Inflammatory macrophage (primary cell): ENCODE measurements around the gene ENPP4.
"Not testable (repeated sequence)": the region's sequence is repeated elsewhere in the genome, so short reads cannot be mapped to it uniquely, and the experiment has no call there.

Experiments used
- DNase-seq, 2 donors: peaks; one replicate each; pipeline ENCODE4 v3.0.0-alpha.2; 2020 to 2022

ENPP4 gene

DNA sequence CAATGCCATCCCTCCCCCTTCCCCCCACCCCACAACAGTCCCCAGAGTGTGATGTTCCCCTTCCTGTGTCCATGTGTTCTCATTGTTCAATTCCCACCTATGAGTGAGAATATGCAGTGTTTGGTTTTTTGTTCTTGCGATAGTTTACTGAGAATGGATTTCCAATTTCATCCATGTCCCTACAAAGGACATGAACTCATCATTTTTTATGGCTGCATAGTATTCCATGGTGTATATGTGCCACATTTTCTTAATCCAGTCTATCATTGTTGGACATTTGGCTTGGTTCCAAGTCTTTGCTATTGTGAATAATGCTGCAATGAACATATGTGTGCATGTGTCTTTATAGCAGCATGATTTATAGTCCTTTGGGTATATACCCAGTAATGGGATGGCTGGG lies 1.5 kb downstream of the ENPP4 start:
- DNase-seq: not testable (repeated sequence)

DNA sequence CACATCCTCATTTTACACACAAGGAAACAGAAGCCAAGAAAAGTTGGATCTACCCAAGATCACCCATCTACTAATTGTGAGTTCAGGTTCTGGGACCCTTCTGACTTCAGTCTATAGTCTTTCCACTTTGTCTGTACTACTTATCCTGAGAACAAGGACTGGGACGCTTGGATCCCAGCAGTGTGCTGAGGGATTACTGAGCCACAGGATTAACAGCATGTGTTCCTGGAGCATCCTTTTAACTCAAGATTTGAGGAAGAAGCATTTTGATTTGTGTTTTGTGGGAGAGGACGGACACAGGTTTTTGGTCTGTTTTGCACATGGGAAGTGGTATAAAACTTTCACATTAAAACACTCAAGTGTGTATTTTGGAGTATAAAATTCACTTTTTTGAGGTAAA lies 4.4 kb downstream of the ENPP4 start:
- no peak for DNase-seq

DNA sequence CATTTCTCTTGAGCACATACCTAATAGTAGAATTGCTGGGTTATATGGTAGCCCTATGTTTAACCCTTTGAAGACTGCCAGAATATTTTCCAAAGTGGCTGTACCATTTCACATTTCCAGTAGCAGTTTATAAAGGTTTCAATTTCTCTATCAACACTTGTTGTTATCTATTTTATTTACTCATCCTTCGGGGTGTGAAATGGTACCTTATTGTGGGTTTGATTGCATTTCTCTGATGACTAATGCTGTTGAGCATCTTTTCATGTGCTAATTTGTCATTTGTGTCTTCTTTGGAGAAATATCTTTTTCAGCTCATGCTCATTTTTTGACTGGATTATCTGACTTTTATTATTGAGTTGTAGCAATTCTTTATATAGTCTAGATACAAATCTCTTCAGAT lies 5.4 kb downstream of the ENPP4 start:
- no peak for DNase-seq

DNA sequence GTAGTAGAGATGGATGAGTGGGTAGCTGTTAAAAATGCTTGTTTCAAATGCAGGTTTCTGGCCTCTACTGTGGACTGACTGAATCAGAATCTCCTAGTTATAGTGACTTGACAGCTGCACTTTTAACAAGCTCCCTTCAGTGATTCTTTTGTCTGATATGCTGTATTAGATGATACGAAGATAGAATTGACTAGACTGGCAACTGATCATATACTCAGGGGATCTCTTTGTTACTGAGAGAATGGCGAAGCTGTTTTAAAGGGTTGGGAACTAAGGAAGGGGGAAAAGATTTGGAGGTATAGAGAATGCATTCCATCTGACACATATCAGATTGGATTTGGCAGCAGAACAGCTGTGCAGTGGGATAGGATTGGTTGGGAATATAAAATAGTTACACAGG lies 7.0 kb downstream of the ENPP4 start:
- no peak for DNase-seq

DNA sequence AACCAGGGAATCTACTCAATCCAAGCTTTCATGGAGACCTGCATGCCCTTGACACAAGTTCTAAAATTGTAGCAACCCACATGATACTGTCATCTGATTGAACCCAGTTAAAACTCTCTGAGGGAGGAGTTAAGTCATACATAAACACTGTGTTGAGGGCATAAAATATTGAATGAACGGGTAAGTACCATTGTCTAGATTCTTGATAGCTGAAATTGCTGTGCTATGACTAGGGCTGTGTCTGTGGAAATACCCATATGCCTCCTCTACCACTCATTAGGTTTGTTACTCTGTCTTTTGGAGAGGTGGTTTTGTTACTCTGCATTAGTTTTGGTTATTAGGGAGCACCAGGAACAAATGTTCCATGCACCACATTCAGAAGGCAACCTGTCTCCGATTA lies 7.6 kb downstream of the ENPP4 start:
- no peak for DNase-seq

DNA sequence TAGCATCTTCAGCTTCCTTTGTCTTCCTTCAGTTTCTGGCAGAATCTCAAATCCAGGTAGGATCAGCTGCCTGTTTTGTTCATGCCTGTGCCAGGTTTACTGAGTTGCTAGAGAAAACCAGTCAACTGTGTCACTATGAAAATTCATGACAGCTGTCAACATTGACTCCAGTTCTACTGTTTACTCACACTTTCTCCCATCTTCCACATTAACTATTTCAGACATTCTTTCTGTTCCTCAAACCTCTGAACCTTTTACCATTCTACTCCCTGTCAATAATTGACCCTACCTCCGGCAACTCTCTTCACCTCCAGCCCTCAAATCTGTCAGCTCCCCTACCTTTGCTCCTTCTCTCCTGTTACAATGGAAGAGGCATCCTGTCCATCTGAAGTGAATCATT lies 8.5 kb downstream of the ENPP4 start:
- DNase-seq: no peak

DNA sequence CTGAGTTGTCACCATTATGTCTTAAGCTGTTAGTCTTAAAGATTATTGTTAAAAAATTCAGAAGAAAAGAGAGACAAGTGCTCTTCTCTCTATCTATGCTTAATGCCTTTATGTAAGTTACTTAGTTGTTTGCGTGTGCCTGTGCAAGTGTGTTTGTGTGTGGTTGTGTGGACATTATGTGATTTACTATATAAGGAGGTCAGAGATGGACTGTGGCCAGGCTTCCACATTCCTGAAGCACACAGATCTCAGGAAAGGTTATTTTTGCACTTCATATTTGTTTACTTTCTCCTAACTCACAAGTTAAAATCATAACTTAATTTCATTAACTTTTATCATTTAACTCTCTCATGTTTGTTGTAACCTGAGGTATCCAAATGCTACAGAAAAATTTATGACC lies 14.5 kb downstream of the ENPP4 start:
- no peak for DNase-seq

DNA sequence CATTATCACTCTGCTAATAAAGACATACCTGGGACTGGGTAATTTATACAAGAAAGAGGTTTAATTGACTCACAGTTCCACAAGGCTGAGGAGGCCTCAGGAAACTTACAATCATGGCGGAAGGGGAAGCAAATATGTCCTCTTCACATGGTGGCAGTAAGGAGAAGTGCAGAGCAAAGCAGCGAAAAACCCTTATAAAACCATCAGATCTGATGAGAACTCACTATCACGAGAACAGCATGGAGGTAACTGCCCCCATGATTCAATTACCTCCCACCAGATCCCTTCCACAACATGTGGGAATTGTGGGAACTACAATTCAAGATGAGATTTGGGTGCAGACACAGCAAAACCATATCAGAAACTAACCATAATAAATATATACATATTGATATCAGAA lies 19.3 kb downstream of the ENPP4 start:
- DNase-seq: not testable (repeated sequence)

DNA sequence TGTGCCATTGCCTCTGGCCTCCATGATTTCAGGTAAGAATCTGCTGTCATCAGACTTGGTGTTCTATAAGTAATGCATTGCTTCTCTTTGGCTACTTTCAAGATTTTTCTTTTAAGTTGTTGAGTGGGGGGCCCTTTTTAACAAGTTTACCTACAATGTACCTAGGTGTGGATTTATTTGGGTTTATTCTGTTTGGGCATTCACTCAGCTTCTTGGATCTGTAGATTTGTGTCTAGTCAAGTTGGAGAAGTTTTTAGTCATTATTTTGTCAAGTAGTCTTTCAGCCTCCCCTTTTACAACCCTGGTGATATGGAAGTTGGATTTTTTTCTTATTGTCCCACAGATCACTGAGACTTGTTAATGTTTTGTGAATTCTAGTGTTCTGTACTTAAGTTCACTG lies 26.9 kb downstream of the ENPP4 start:
- DNase-seq: no peak

DNA sequence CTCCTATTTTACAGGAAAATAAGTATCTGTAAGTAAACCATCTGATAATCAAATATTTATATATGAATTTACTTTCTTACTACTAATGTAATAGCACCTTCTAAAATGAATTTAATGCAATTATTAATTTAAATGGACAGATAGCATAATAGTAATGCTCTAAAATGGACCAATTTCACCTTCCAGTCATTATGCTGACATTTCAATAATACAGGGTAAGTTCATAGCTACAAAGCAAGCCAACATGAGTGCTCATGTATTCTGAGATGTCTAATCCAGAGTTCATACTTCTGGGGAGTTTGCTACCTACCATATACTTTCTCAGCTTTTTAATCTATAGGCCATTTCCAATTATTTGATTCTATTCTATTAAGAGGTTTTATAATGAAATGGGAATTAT lies 29.4 kb downstream of the ENPP4 start:
- no peak for DNase-seq

DNA sequence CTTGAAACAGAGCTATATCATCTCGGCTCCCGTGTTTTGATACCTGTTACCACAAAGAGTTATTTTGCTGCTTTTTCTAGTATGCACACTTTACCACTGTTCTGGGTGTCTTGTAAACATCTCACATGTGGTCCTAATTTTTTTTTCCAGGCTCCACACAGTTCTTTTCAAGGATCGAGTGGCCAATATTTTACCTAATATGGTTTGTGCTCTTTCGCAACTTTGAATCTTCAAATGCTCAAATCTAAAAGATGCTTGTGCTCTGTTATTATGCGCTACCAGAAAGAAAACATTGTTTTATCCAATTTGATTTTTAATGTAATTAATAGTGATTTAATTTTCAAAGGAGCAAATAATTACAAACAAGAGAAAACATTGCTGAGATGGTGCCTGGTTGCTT lies 30.3 kb downstream of the ENPP4 start:
- no peak for DNase-seq

DNA sequence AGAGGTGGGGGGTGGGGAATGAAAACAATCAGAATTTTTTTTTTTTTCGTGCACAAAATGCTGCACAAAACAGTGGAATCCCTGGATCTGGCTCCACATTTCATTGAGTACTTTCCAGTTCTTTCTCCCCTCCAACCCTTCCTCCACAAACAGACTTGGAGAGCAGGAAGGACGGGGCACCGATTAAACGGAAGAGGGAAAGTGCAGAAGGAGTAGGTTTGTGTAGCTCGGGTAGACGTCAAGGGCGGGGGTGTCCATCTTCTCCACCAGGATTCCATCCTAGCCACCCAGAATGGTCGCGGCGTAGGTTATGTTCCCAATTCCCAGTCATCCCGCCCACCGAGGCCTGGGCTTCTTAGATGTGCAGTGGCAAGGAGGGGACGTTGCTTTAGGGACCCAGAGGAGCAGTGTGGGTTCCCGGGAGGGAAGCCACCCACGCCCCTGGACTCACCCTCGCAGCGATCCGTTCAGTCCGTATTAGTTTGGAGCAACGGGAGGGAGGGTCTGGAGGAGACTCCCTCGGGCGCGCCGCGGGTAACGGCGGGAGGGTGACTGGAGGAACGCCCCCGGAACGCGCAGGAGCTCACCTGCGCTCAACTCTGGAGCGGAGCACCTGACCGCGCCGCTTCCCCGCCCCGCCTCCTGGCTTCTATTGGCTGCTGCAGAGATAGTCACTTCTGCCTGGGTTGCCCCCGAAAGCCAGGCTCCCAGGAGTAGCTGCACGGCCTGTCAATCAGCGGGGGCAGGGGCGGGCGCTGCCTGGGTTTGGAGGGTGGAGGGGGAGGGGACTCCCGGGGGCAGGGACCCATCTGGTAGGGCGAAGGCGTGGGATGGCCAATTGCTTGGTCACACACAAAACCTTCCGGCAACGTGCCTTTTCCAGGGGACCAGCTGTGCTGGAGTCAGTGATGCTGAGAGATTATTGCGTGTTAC lies 40.8 kb downstream of the ENPP4 start, which contains the start of gene ENPP5:
TSS of gene ENPP5 (minus strand) at position 624 of the 933 bp plus-strand sequence. CDS start 2,718 bp downstream, outside the sequence.
- DNase-seq: no peak

DNA sequence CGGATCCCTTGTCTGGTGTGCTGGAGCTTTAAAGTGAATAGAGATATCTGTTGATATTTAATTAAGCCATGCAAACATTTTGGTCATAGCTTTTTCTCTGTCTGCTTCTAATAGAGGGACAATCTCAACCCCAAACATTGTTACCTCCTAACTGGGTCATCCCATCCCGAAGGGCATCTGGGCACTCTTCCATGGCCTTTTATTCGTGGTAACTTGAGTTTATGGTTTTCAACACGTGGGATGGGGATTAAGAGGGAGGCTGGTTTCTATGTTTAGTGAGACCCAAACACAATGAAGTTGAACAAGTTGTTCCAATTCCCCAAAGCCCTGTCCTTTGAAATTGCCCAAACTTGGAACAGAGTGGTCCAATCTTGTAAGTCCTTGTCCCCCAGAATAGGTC lies 42.4 kb downstream of the ENPP4 start:
- no peak for DNase-seq

DNA sequence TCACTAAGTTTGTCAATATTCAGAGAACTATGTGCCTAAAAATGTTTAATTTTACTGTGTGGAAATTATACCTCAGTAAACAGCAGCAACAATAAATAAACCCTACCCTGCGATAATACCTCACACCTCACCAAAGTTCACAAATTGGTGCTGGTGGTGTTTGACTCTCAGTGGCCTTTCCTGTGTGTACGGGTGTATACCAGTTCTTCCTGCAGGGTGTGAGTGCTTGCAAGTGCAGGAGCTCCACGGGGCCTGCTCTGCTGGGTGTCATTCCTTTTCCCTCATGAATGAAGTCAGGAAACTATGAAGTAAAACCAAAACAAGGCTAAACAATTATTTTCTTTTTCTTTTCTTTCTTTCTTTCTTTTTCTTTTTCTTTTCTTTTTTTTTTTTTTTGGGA lies 45.1 kb downstream of the ENPP4 start:
- no peak for DNase-seq

DNA sequence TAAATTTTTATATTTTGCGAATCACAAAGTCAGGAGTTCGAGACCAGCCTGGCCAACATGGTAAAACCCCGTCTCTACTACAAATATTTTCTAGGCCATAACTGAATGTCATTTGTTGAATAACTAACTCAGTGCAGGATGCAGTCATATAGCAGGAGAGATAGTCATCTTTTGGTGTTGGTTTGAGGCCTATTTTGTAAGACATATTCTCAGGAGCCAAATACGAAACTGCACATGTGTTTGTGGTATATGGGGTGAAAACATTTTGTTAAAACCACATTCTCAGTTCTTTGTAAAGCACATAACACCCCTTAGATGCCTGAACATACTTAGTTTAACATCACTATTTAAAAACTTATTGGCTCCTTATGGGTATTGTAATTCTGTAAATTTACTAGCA lies 45.7 kb downstream of the ENPP4 start:
- DNase-seq: no peak

DNA sequence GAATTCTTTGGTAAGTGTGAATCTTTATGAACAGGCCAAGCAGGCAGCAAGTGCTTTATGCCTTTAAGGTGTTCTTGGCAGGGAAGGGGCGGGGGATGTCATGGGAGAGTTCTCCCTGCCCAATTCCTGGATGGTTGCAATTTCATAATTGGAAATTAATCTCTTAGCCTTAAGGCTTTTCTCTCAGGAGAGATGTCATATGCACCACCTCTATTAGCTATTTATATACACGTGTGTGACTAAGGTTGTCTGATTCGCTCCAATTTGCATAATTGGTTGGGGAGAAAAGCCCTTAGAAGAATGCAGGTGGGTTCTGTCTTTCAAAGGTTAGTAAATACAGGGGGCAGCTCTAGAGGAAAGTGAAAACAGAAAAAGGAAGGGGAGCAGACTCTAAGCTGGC lies 46.2 kb downstream of the ENPP4 start:
- no peak for DNase-seq

DNA sequence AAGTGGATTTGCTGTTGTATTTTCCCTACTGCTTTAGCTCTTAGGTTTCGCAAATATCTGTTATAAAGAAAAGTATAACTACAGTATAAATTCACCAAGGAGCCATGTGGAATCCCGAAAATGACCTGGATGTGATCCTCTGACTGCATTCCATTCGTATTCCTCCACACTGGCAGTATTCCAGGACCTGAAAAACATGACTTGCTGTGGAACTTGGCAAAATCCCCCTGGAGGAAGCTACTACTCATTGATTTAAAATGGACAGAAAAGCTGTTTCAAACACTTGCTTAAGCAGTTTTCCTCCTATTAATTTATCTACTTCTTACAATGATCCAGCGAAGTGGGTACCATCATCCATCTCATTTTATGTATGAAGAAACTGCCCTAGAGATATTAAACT lies 54.3 kb downstream of the ENPP4 start:
- DNase-seq: no peak

DNA sequence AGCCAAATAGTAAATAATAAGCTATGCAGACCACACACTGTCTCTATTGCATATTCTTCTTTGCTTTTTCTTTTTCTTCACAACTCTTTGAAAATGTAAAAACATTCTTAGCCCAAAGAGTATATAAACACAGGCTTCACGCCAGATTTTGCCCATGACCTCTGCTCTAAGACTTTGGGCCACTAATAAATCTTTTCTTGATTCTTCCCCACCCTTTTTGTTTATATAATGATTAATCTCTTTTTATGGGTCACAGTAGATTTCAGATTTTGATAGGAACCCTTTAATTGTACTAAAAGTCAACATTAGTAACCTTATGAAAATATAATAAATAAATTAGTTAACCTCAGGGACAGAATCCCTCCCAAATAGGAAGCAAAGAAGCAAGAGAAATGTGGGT lies 56.8 kb downstream of the ENPP4 start:
- DNase-seq: no peak

DNA sequence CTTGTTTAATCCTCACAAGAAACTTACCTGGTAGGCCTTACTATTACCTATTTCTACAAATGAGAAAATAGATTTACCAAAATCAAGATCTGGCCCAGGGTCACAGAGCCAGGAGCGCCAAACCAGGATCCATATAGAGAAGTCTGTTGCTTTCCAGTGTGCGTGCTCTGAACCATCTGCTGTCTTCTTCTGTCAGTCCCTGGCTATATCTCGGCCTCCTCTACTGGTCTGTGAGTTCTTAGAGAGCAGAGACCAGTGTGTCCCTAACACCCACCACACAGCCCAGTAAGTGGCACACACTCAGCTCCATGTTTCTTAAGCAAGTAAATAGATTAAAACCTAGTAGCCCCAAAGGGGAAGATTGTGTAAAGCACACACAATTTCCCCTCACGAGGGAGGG lies 59.9 kb downstream of the ENPP4 start:
- DNase-seq: no peak

DNA sequence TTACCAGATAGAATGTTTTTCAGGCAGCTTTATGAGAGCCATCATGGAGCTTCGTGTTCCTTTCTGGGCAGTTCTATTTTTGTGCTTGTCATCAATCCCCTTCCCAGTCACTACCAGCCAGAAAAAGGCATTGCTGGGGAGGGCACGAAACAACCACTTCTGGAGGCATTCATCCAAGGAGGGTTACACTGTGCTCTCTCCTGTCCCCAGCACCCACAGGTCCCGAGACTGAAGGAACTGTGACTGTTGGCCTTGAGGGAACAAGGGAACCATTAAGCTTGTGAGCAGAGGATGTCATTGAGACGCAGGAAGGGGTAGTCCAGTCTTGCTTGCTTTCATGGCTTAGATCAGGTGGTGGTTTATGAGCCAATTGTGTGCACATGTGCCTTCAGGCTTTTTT lies 61.1 kb downstream of the ENPP4 start:
- no peak for DNase-seq

DNA sequence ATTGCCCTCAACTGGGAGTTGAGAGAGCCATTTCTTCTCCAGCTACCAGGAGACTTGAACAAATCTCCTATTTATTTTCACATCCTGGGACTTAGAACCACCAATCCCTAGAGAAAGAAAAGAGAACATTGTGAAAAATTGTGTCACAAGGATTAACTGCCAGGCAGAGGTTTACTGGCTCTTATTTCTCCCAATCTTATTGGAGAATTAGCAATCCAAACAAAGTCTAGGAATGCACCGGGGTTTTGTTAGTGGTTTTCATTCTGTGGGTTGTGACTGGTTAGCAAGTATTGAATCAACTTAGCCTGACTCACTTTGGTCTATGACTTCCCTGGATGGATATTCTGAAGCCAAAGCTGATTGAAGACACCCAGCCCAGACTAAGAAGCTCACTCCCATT lies 62.2 kb downstream of the ENPP4 start:
- DNase-seq: no peak
